HG02623 (cell line): ENCODE measurements around the gene LUZP2.
"Not testable (repeated sequence)": the region's sequence is repeated elsewhere in the genome, so short reads cannot be mapped to it uniquely, and the experiment has no call there.

Source experiments
- ATAC-seq: cut with Tn5 transposase; IDR thresholded peaks from one replicate; pipeline ENCODE4 v1.9.1; 2021; ENCODE audit warnings: moderate library complexity; ENCODE audit not compliant: unreplicated experiment

LUZP2 gene

GRCh38 chr11:24890426-24890825, 393.6 kb downstream of the LUZP2 start:
- no peak for ATAC-seq

GRCh38 chr11:24891845-24892492, 395.1 kb downstream of the LUZP2 start:
- ATAC-seq = not testable (repeated sequence)

GRCh38 chr11:24896118-24896835, 399.4 kb downstream of the LUZP2 start:
- ATAC-seq = no peak

GRCh38 chr11:24900514-24900913, 403.7 kb downstream of the LUZP2 start:
- peak; percentile 59 for ATAC-seq

GRCh38 chr11:24900960-24901549, 404.2 kb downstream of the LUZP2 start:
- no peak for ATAC-seq

GRCh38 chr11:24903555-24903954, 406.7 kb downstream of the LUZP2 start:
- no peak for ATAC-seq

GRCh38 chr11:24925091-24925490, 428.2 kb downstream of the LUZP2 start:
- no peak for ATAC-seq

- no peak for ATAC-seq
These were observed 435.5 kb downstream of the LUZP2 start for GRCh38 chr11:24932110-24933000.

GRCh38 chr11:24934733-24935439, 438.0 kb downstream of the LUZP2 start:
- ATAC-seq = no peak

GRCh38 chr11:24944891-24945290, 448.0 kb downstream of the LUZP2 start:
- no peak for ATAC-seq

- no peak for ATAC-seq
These were observed 452.6 kb downstream of the LUZP2 start for GRCh38 chr11:24949406-24949805.

- no peak for ATAC-seq
These were observed 467.0 kb downstream of the LUZP2 start for GRCh38 chr11:24963852-24964251.

- no peak for ATAC-seq
These were observed 468.9 kb downstream of the LUZP2 start for GRCh38 chr11:24965748-24966147.

- not testable (repeated sequence) for ATAC-seq
These were observed 497.1 kb downstream of the LUZP2 start for GRCh38 chr11:24993903-24994302.

- not testable (repeated sequence) for ATAC-seq
These were observed 503.1 kb downstream of the LUZP2 start for GRCh38 chr11:24999929-25000328.

GRCh38 chr11:25037431-25037830, 540.6 kb downstream of the LUZP2 start:
- no peak for ATAC-seq

- ATAC-seq = no peak
These were observed 541.3 kb downstream of the LUZP2 start for GRCh38 chr11:25038131-25038530.

- no peak for ATAC-seq
These were observed 542.3 kb downstream of the LUZP2 start for GRCh38 chr11:25039165-25039564.

GRCh38 chr11:25048632-25049031, 551.8 kb downstream of the LUZP2 start:
- no peak for ATAC-seq

GRCh38 chr11:25052844-25053243, 556.0 kb downstream of the LUZP2 start:
- no peak for ATAC-seq

GRCh38 chr11:25057861-25058260, 561.0 kb downstream of the LUZP2 start:
- ATAC-seq = no peak
